Body of pancreas (tissue), 4 donors: Measurements from ENCODE around the gene ANKDD1A.

Source experiments
- CTCF ChIP-seq, 7 experiments: fragments of 450-650 bp in 4 of 7; fragments of 200-600 bp in 3 of 7; sonication (generic) in 3 of 7; IDR thresholded peaks; one replicate each; pipeline ENCODE4 v1.5.1; 2016 to 2019; ENCODE audit warnings: antibody characterized with exemption in 7 of 7
- POLR2A ChIP-seq, 3 donors: fragments of 450-650 bp; IDR thresholded peaks; one replicate each; pipeline ENCODE4 v1.6.1; 2016; ENCODE audit warnings: antibody characterized with exemption in 3 of 3, mild to moderate bottlenecking in 2 of 3

- TF ChIP-seq CTCF (IDR thresholded peaks at IDR 0.05) (no peak), POLR2A (IDR thresholded peaks at IDR 0.05) (no peak)
Observed at GRCh38 chr15:64961013-64961412, 49.3 kb downstream of the ANKDD1A start.
